CD4-positive, CD25-positive, alpha-beta regulatory T cell (primary cell): ENCODE data around the gene SELENOF. TPM values are rescaled to one million over a fixed set of nuclear protein-coding genes. Genes with fewer than 3 reads are reported as not detected.
"Not testable (repeated sequence)": the region's sequence is repeated elsewhere in the genome, so short reads cannot be mapped to it uniquely, and the experiment has no call there.

Experiments
- ATAC-seq, 2 donors: fragments of 150-1000 bp; cut with Tn5 transposase; one replicate each; pipeline ENCODE4 v1.10.0; 2021; ENCODE audit warnings: low read depth in 2 of 2, moderate number of reproducible peaks in 2 of 2, moderate library complexity in 1 of 2
- DNase-seq, 3 donors: peaks; one replicate each; pipeline versions ENCODE4 v3.0.0 to v3.0.0-alpha.2; 2012 to 2022; ENCODE audit warnings: mixed read lengths in 1 of 3
- H3K27ac ChIP-seq: one replicate; pipeline ENCODE4 v1.7.0; 2013; ENCODE audit warnings: mild to moderate bottlenecking, low read length; ENCODE audit not compliant: insufficient read depth, poor library complexity, severe bottlenecking
- H3K27me3 ChIP-seq: one replicate; pipeline ENCODE4 v1.7.0; 2013; ENCODE audit warnings: low read length; ENCODE audit not compliant: control insufficient read depth, insufficient read depth
- H3K36me3 ChIP-seq: one replicate; pipeline ENCODE4 v1.7.0; 2013; ENCODE audit warnings: mild to moderate bottlenecking, low read length, moderate library complexity; ENCODE audit not compliant: control insufficient read depth, insufficient read depth
- H3K4me1 ChIP-seq: 2 replicates; pipeline ENCODE4 v1.7.0; 2013; ENCODE audit warnings: mild to moderate bottlenecking, low read length; ENCODE audit not compliant: insufficient read depth, control insufficient read depth, poor library complexity, severe bottlenecking
- H3K4me3 ChIP-seq: one replicate; pipeline ENCODE4 v1.7.0; 2013; ENCODE audit warnings: low read depth, mild to moderate bottlenecking, low read length, moderate library complexity
- H3K9me3 ChIP-seq, 2 experiments: 1 replicate in 1 of 2; 2 replicates in 1 of 2; pipeline ENCODE4 v1.7.0; 2013; ENCODE audit warnings: low read length in 2 of 2, mild to moderate bottlenecking in 1 of 2, moderate library complexity in 1 of 2; ENCODE audit not compliant: control insufficient read depth in 2 of 2
- H3K27ac Mint-ChIP-seq, 3 donors: one replicate each; pipeline ENCODE4 v1.8.0; 2020 to 2022; ENCODE audit warnings: mild to moderate bottlenecking in 3 of 3, mixed read lengths in 3 of 3, moderate library complexity in 2 of 3
- H3K27me3 Mint-ChIP-seq: one replicate; pipeline ENCODE4 v1.8.0; 2022; ENCODE audit warnings: mild to moderate bottlenecking, mixed read lengths
- H3K36me3 Mint-ChIP-seq: one replicate; pipeline ENCODE4 v1.8.0; 2020; ENCODE audit warnings: mixed read lengths
- H3K4me1 Mint-ChIP-seq, 4 donors: one replicate each; pipeline ENCODE4 v1.8.0; 2020 to 2022; ENCODE audit warnings: mixed read lengths in 4 of 4, mild to moderate bottlenecking in 1 of 4
- H3K4me3 Mint-ChIP-seq, 4 donors: one replicate each; pipeline ENCODE4 v1.8.0; 2020 to 2022; ENCODE audit warnings: mild to moderate bottlenecking in 4 of 4, mixed read lengths in 4 of 4, moderate library complexity in 3 of 4
- H3K9me3 Mint-ChIP-seq, 7 donors: one replicate each; pipeline ENCODE4 v1.8.0; 2020 to 2022; ENCODE audit warnings: mixed read lengths in 7 of 7, mild to moderate bottlenecking in 3 of 7, moderate library complexity in 2 of 7
- polyA plus RNA-seq, 4 donors: library from polyadenylated mRNA; unstranded; fragments of 300-500 nt; fragmentation: Illumina TruSeq; gene quantifications; one replicate each; pipeline ENCODE4 v1.2.3, GENCODE V29; 2021
- total RNA-seq: library from RNA; stranded (reverse); gene quantifications from one replicate; pipeline ENCODE4 v1.2.3, GENCODE V29; 2022

SELENOF gene
- total and polyA plus RNA-seq, 5 donors from 2014 or later = 128 to 322 (median 295) TPM

DNA sequence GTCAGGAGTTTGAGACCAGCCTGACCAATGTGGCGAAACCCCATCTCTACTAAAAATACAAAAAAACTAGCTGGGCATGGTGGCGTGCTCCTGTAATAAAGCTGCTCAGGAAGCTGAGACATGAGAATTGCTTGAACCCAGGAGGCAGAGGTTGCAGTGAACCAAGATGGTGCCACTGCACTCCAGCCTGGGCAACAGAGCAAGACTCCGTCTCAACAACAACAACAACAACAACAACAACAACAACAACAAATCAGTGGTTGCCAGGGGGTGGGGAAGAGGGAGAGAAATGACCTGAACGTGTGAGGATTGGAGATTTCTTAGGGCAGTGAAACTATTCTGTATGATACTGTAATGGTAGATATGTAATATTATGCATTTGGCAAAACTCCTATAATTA is 46.6 kb downstream of the SELENOF start:
- not testable (repeated sequence) for H3K27ac ChIP-seq, H3K4me3 Mint-ChIP-seq, H3K4me1 ChIP-seq, H3K4me3 ChIP-seq, ATAC-seq, H3K27me3 Mint-ChIP-seq, H3K9me3 ChIP-seq, H3K9me3 Mint-ChIP-seq, DNase-seq, H3K27me3 ChIP-seq
- peaks cover 17% of the 10 kb centered on the region for H3K36me3 Mint-ChIP-seq
- peaks cover 7 to 37% (median 25%) of the 10 kb centered on the region in 4 donors for H3K4me1 Mint-ChIP-seq
- peak overlapping the region in 1 of 3 donors; percentile 52 for H3K27ac Mint-ChIP-seq
- H3K36me3 ChIP-seq = peaks cover 13% of the 10 kb centered on the region

DNA sequence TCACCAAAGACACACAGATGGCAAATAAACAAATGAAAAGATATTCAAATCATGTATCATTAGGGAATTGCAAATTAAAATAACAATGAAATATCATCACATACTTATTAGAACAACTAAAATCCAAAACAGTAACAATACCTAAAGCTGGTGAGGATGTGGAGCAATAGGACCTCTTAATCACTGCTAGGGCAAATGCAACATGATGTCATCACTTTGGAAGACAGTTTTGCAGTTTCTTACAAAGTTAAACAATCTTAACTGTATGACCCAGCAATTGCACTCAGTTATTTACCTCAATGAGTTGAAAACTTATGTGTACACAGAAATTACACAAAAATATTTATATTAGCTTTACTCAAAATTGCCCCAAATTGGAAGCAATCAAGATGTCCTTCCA is 47.3 kb downstream of the SELENOF start:
- H3K27ac ChIP-seq = no peak overlapping the region
- Mint-ChIP-seq H3K27me3 (no peaks in the 10 kb centered on the region), H3K27ac (peak overlapping the region in 1 of 3 donors; percentile 59), H3K9me3 (no peaks in the 10 kb centered on the region), H3K36me3 (peaks cover 17% of the 10 kb centered on the region), H3K4me1 (peaks cover 7 to 37% (median 25%) of the 10 kb centered on the region in 4 donors), H3K4me3 (no peak overlapping the region)
- H3K27me3 ChIP-seq = no peaks in the 10 kb centered on the region
- peak in 1 of 3 donors; percentile 9 for DNase-seq
- no peak overlapping the region for H3K4me3 ChIP-seq
- peaks cover 14% of the 10 kb centered on the region for H3K36me3 ChIP-seq
- ATAC-seq = no peak
- H3K9me3 ChIP-seq = no peaks in the 10 kb centered on the region
- H3K4me1 ChIP-seq = no peaks in the 10 kb centered on the region

DNA sequence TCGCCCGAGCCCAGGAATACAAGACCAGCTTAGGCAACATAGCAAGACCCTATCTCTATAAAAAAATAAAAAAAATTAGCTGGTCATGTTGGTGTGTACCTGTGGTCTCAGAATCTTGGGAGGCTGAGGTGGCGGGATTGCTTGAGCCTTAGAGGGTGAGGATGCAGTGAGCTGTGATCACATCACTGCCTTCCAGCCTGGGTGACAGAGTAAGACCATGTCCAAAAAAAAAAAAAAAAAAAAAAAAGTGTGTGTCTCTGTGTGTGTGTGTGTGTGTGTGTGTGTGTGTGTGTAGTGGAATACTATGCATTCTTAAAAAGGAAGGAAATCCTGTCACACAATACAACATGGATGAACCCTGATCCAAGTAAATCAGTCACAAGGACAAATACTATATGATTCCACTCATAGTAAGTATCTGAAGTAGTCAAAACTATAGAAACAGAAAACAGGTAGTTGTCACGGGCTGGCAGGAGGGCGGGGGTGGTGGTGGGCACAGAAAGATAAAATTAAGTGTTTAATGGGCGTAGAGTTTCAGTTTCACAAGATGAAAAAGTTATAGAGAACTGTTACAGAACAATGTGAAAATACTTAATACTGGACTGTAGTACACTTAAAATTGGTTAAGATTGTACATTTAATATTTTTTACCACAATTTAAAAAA is 47.8 kb downstream of the SELENOF start:
- Histone ChIP-seq H3K4me1 (no peaks in the 10 kb centered on the region), H3K9me3 (no peaks in the 10 kb centered on the region), H3K27ac (no peak overlapping the region), H3K36me3 (peaks cover 20% of the 10 kb centered on the region), H3K27me3 (no peaks in the 10 kb centered on the region), H3K4me3 (no peak overlapping the region)
- H3K27ac Mint-ChIP-seq = peak overlapping the region; percentile 2 to 59 (median 3)
- H3K36me3 Mint-ChIP-seq = peaks cover 17% of the 10 kb centered on the region
- H3K4me3 Mint-ChIP-seq = no peak overlapping the region
- peaks cover 11 to 37% (median 22%) of the 10 kb centered on the region in 4 donors for H3K4me1 Mint-ChIP-seq
- H3K9me3 Mint-ChIP-seq = no peaks in the 10 kb centered on the region
- DNase-seq (peak in 1 of 3 donors; percentile 46), ATAC-seq (no peak)
- no peaks in the 10 kb centered on the region for H3K27me3 Mint-ChIP-seq

GRCh38 chr1:86862920-86863319 is 51.0 kb downstream of the SELENOF start:
- Histone ChIP-seq H3K4me3 (no peak overlapping the region), H3K36me3 (peaks cover 20% of the 10 kb centered on the region), H3K27ac (no peak overlapping the region), H3K9me3 (no peaks in the 10 kb centered on the region), H3K27me3 (no peaks in the 10 kb centered on the region), H3K4me1 (no peaks in the 10 kb centered on the region)
- H3K27me3 Mint-ChIP-seq = no peaks in the 10 kb centered on the region
- H3K36me3 Mint-ChIP-seq = peaks cover 14% of the 10 kb centered on the region
- DNase-seq (no peak), ATAC-seq (no peak)
- H3K4me1 Mint-ChIP-seq = peaks cover 7 to 21% (median 13%) of the 10 kb centered on the region in 4 donors
- no peak overlapping the region for H3K27ac Mint-ChIP-seq
- no peaks in the 10 kb centered on the region for H3K9me3 Mint-ChIP-seq
- no peak overlapping the region for H3K4me3 Mint-ChIP-seq

DNA sequence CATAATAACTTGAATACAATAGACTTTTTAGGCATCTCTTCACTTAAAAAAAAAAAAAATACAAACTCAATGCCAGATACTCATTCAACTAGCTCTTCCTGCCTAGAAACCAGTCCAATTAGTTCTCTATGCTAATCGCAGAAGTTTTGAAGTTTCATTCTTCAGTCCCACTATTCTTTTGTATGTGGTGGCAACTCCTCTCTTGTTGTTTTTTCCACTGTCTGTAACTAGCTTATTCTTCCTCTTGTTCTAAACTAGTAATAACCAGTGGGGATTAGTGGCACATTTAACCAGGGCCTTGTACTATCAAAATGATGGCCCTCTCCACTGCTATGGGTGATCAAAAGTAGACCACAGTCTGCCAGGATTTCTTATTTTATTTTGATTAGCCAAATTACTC is 52.5 kb downstream of the SELENOF start:
- Histone ChIP-seq H3K36me3 (peaks cover 20% of the 10 kb centered on the region), H3K4me3 (no peak overlapping the region), H3K27ac (no peak overlapping the region), H3K4me1 (no peaks in the 10 kb centered on the region), H3K9me3 (no peaks in the 10 kb centered on the region), H3K27me3 (no peaks in the 10 kb centered on the region)
- Mint-ChIP-seq H3K27ac (peak overlapping the region in 2 of 3 donors; percentile 34 to 41), H3K36me3 (peaks cover 11% of the 10 kb centered on the region), H3K9me3 (no peaks in the 10 kb centered on the region), H3K27me3 (no peaks in the 10 kb centered on the region), H3K4me3 (no peak overlapping the region), H3K4me1 (peaks cover 7 to 14% (median 9%) of the 10 kb centered on the region in 4 donors)
- DNase-seq (no peak), ATAC-seq (no peak)

GRCh38 chr1:86860424-86860823 is 53.5 kb downstream of the SELENOF start:
- no peaks in the 10 kb centered on the region for H3K27me3 Mint-ChIP-seq
- no peak overlapping the region for H3K4me3 ChIP-seq
- no peaks in the 10 kb centered on the region for H3K9me3 ChIP-seq
- H3K4me1 Mint-ChIP-seq = peaks cover 1 to 8% (median 7%) of the 10 kb centered on the region in 4 donors
- H3K36me3 Mint-ChIP-seq = peaks cover 8% of the 10 kb centered on the region
- H3K4me3 Mint-ChIP-seq = no peak overlapping the region
- H3K27me3 ChIP-seq = no peaks in the 10 kb centered on the region
- H3K4me1 ChIP-seq = no peaks in the 10 kb centered on the region
- H3K36me3 ChIP-seq = peaks cover 20% of the 10 kb centered on the region
- no peaks in the 10 kb centered on the region for H3K9me3 Mint-ChIP-seq
- no peak for DNase-seq
- H3K27ac ChIP-seq = no peak overlapping the region
- no peak for ATAC-seq
- H3K27ac Mint-ChIP-seq = no peak overlapping the region

DNA sequence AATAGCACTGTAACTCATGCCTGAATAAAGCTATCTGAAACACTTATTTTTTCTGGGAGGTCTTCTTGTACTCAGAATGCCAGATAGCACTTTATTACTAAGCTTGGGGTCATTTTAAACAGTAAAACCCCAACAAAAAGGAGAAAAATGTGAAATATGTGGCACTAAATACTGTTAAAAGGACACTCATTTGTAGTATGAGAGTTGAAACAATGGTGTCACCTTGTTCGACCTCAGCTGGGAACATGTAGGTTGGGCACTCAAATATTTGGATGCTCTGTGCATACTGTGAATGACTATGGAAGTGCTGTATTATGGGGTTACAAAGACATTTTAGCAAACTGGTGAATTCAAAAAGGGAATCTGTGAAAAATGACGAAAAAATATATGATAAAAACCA is 53.9 kb downstream of the SELENOF start:
- Mint-ChIP-seq H3K27me3 (no peaks in the 10 kb centered on the region), H3K4me3 (no peak overlapping the region), H3K27ac (no peak overlapping the region), H3K9me3 (no peaks in the 10 kb centered on the region), H3K4me1 (peaks cover 0 to 8% (median 5%) of the 10 kb centered on the region in 4 donors), H3K36me3 (peaks cover 4% of the 10 kb centered on the region)
- peaks cover 20% of the 10 kb centered on the region for H3K36me3 ChIP-seq
- no peak overlapping the region for H3K27ac ChIP-seq
- ATAC-seq (no peak), DNase-seq (no peak)
- H3K4me1 ChIP-seq = no peaks in the 10 kb centered on the region
- H3K27me3 ChIP-seq = no peaks in the 10 kb centered on the region
- no peak overlapping the region for H3K4me3 ChIP-seq
- no peaks in the 10 kb centered on the region for H3K9me3 ChIP-seq
